Measurements from ENCODE around the gene TSHZ1. TPM values are rescaled to one million over a fixed set of nuclear protein-coding genes. Genes with fewer than 3 reads are reported as not detected.

TSHZ1 gene
- total and polyA plus RNA-seq, 4 donors, result 4.2 to 6.6 (median 5.6) TPM

- Histone ChIP-seq H3K4me1 (ENCODE audit: control insufficient read depth in 4 of 4, insufficient read depth in 4 of 4, low read length in 3 of 4) (no peaks in the 10 kb centered on the region), H3K27ac (ENCODE audit: low read depth in 1 of 2, low read length in 2 of 2) (no peak overlapping the region), H3K9me3 (ENCODE audit: control insufficient read depth in 4 of 4, low read length in 3 of 4) (peaks cover 0 to 4% (median 2%) of the 10 kb centered on the region in 4 donors), H3K27me3 (ENCODE audit: control insufficient read depth in 4 of 4, insufficient read depth in 4 of 4, low read length in 3 of 4) (no peaks in the 10 kb centered on the region), H3K36me3 (ENCODE audit: control insufficient read depth in 4 of 4, insufficient read depth in 3 of 4, low read depth in 1 of 4, low read length in 3 of 4) (no peaks in the 10 kb centered on the region), H3K4me3 (ENCODE audit: low read depth in 1 of 3, low read length in 3 of 3) (no peak overlapping the region), H3K9ac (ENCODE audit: low read depth in 1 of 2, low read length in 2 of 2) (no peak overlapping the region)
- TF ChIP-seq CTCF (IDR thresholded peaks at IDR 0.05; ENCODE audit: low read depth, low read length, missing input control) (no peak), ATF3 (IDR thresholded peaks at IDR 0.05) (no peak), RAD21 (IDR thresholded peaks at IDR 0.05) (no peak), HNF4A (conservative IDR thresholded peaks at IDR 0.05) (no peak), ZBTB33 (IDR thresholded peaks at IDR 0.05) (no peak), EGR1 (IDR thresholded peaks at IDR 0.05; ENCODE audit: low read depth in 2 of 2) (no peak), FOXA1 (IDR thresholded peaks at IDR 0.05) (no peak), HNF4G (IDR thresholded peaks at IDR 0.05) (no peak), YY1 (IDR thresholded peaks at IDR 0.05) (no peak), RXRA (IDR thresholded peaks at IDR 0.05) (no peak)
- 97% methylated on average over 9 of the region's 9 CpGs for WGBS
- no peak for DNase-seq (ENCODE audit: low spot score)
Observed at GRCh38 chr18:75320506-75320905, 109.9 kb downstream of the TSHZ1 start.

GRCh38 chr18:75321431-75321830, 110.8 kb downstream of the TSHZ1 start:
- Histone ChIP-seq H3K4me3 (ENCODE audit: low read depth in 1 of 3, low read length in 3 of 3) (no peak overlapping the region), H3K9ac (ENCODE audit: low read depth in 1 of 2, low read length in 2 of 2) (no peak overlapping the region), H3K9me3 (ENCODE audit: control insufficient read depth in 4 of 4, low read length in 3 of 4) (peaks cover 0 to 4% (median 3%) of the 10 kb centered on the region in 4 donors), H3K27ac (ENCODE audit: low read depth in 1 of 2, low read length in 2 of 2) (no peak overlapping the region), H3K27me3 (ENCODE audit: control insufficient read depth in 4 of 4, insufficient read depth in 4 of 4, low read length in 3 of 4) (no peaks in the 10 kb centered on the region), H3K36me3 (ENCODE audit: control insufficient read depth in 4 of 4, insufficient read depth in 3 of 4, low read depth in 1 of 4, low read length in 3 of 4) (no peaks in the 10 kb centered on the region), H3K4me1 (ENCODE audit: control insufficient read depth in 4 of 4, insufficient read depth in 4 of 4, low read length in 3 of 4) (no peaks in the 10 kb centered on the region)
- TF ChIP-seq HNF4G (IDR thresholded peaks at IDR 0.05), result no peak
- TF ChIP-seq FOXA1 (IDR thresholded peaks at IDR 0.05), result no peak
- TF ChIP-seq YY1 (IDR thresholded peaks at IDR 0.05), result no peak
- no peak for TF ChIP-seq GABPA (IDR thresholded peaks at IDR 0.05 in 1 of 2, conservative IDR thresholded peaks at IDR 0.05 in 1 of 2)
- TF ChIP-seq CTCF (IDR thresholded peaks at IDR 0.05; ENCODE audit: low read depth, low read length, missing input control), result no peak
- TF ChIP-seq TAF1 (conservative IDR thresholded peaks at IDR 0.05), result no peak
- no peak for TF ChIP-seq NR2F2 (IDR thresholded peaks at IDR 0.05)
- no peak for TF ChIP-seq SP1 (IDR thresholded peaks at IDR 0.05)
- TF ChIP-seq ATF3 (IDR thresholded peaks at IDR 0.05), result no peak
- WGBS, result 94% methylated on average over 6 of the region's 6 CpGs
- no peak for DNase-seq (ENCODE audit: low spot score)
